Left lung (tissue), 10 donors: ENCODE data around the gene PBX1. TPM values are rescaled to one million over a fixed set of nuclear protein-coding genes. Genes with fewer than 3 reads are reported as not detected.

ENCODE experiments used
- ATAC-seq: fragments of 200-7000 bp; cut with Tn5 transposase; one replicate; pipeline ENCODE4 v1.9.1; 2020; ENCODE audit warnings: moderate library complexity
- DNase-seq, 4 donors: peaks; one replicate each; pipeline ENCODE4 v3.0.0-alpha.2; 2013 to 2020
- H3K27ac ChIP-seq, 2 donors: fragments of 200-600 bp; sonication (generic) in 1 of 2; one replicate each; pipeline versions ENCODE4 v1.5.0 to v1.8.0; 2020 to 2021
- H3K27me3 ChIP-seq, 2 donors: fragments of 200-600 bp; sonication (generic) in 1 of 2; one replicate each; pipeline versions ENCODE4 v1.5.0 to v1.8.0; 2020 to 2021
- H3K36me3 ChIP-seq, 2 donors: fragments of 200-600 bp; sonication (generic) in 1 of 2; one replicate each; pipeline versions ENCODE4 v1.5.0 to v1.8.0; 2020 to 2021
- H3K4me1 ChIP-seq, 2 donors: fragments of 200-600 bp; one replicate each; pipeline ENCODE4 v1.8.0; 2021
- H3K4me3 ChIP-seq, 2 donors: fragments of 200-600 bp; sonication (generic) in 1 of 2; one replicate each; pipeline versions ENCODE4 v1.5.0 to v1.8.0; 2020 to 2021; ENCODE audit warnings: mild to moderate bottlenecking in 1 of 2
- H3K9me3 ChIP-seq, 2 donors: fragments of 200-600 bp; sonication (generic) in 1 of 2; one replicate each; pipeline versions ENCODE4 v1.5.0 to v1.8.0; 2020 to 2021
- CTCF ChIP-seq, 2 donors: fragments of 200-600 bp; sonication (generic) in 1 of 2; IDR thresholded peaks; one replicate each; pipeline versions ENCODE4 v1.5.0 to v1.8.0; 2021; ENCODE audit warnings: antibody characterized with exemption in 2 of 2
- intact Hi-C, 2 donors: fragments of 100-400 bp; cut with DNase I; formaldehyde crosslinking; loops; one replicate each; pipeline versions ENCODE4 v1.11.2 to v1.14.2; 2022
- polyA plus RNA-seq, 6 donors: library from polyadenylated mRNA; unstranded; fragments of 120-200 nt; gene quantifications; one replicate each; pipeline ENCODE4 v1.2.1, GENCODE V29; 2013; ENCODE audit not compliant: insufficient read length in 6 of 6
- total RNA-seq, 2 donors: library from RNA; stranded (reverse); fragmentation: NEBNext Ultra II Directional; extraction: Animal tissue kit (Norgen Biotek cat#: 25700); gene quantifications; one replicate each; pipeline ENCODE4 v1.2.1, GENCODE V29; 2021
- donor health status: DM: no; HTN: yes; CAD: no.
- donor health status: DM: no; HTN: no; CAD: no.

Gene PBX1
- total and polyA plus RNA-seq, 8 donors: 44.5 to 133 (median 127) TPM

GRCh38 chr1:164867590-164867989 lies 308.6 kb downstream of the PBX1 start:
- no peaks in the 10 kb centered on the region for H3K27me3 ChIP-seq
- no peaks in the 10 kb centered on the region for H3K36me3 ChIP-seq
- intact Hi-C loops: no loop called here
- TF ChIP-seq CTCF (IDR thresholded peaks at IDR 0.05): no peak
- H3K9me3 ChIP-seq: no peaks in the 10 kb centered on the region
- no peak overlapping the region for H3K27ac ChIP-seq
- H3K4me3 ChIP-seq: no peak overlapping the region
- DNase-seq (no peak), ATAC-seq (no peak)
- no peaks in the 10 kb centered on the region for H3K4me1 ChIP-seq

- no peak for ATAC-seq
- no peak for TF ChIP-seq CTCF (IDR thresholded peaks at IDR 0.05)
- no peak overlapping the region for H3K27ac ChIP-seq
- no peak for DNase-seq
- intact Hi-C loops: no loop called here
- H3K36me3 ChIP-seq: no peaks in the 10 kb centered on the region
- H3K4me1 ChIP-seq: no peaks in the 10 kb centered on the region
- no peaks in the 10 kb centered on the region for H3K27me3 ChIP-seq
- H3K4me3 ChIP-seq: no peak overlapping the region
- no peaks in the 10 kb centered on the region for H3K9me3 ChIP-seq
Observed at GRCh38 chr1:164868990-164869389, 310.0 kb downstream of the PBX1 start.

- TF ChIP-seq CTCF (IDR thresholded peaks at IDR 0.05): no peak
- intact Hi-C loops: no loop called here
- no peaks in the 10 kb centered on the region for H3K36me3 ChIP-seq
- H3K4me3 ChIP-seq: no peak overlapping the region
- no peaks in the 10 kb centered on the region for H3K4me1 ChIP-seq
- H3K9me3 ChIP-seq: no peaks in the 10 kb centered on the region
- DNase-seq: no peak
- no peak overlapping the region for H3K27ac ChIP-seq
- no peak for ATAC-seq
- H3K27me3 ChIP-seq: no peaks in the 10 kb centered on the region
Observed at GRCh38 chr1:164875518-164875917, 316.5 kb downstream of the PBX1 start.

GRCh38 chr1:164876398-164877116 lies 317.6 kb downstream of the PBX1 start:
- intact Hi-C loops: no loop called here
- no peak for ATAC-seq
- Histone ChIP-seq H3K4me3 (no peak overlapping the region), H3K9me3 (no peaks in the 10 kb centered on the region), H3K36me3 (no peaks in the 10 kb centered on the region), H3K4me1 (no peaks in the 10 kb centered on the region), H3K27ac (no peak overlapping the region), H3K27me3 (no peaks in the 10 kb centered on the region)
- DNase-seq: no peak
- no peak for TF ChIP-seq CTCF (IDR thresholded peaks at IDR 0.05)

- no peaks in the 10 kb centered on the region for H3K36me3 ChIP-seq
- DNase-seq: no peak
- no peaks in the 10 kb centered on the region for H3K27me3 ChIP-seq
- no peak for ATAC-seq
- no peak overlapping the region for H3K27ac ChIP-seq
- no peaks in the 10 kb centered on the region for H3K9me3 ChIP-seq
- no peak for TF ChIP-seq CTCF (IDR thresholded peaks at IDR 0.05)
- no peaks in the 10 kb centered on the region for H3K4me1 ChIP-seq
- intact Hi-C loops: no loop called here
- H3K4me3 ChIP-seq: no peak overlapping the region
Observed at GRCh38 chr1:164880199-164880598, 321.2 kb downstream of the PBX1 start.
